ENCODE measurements around the gene SMPD1. TPM values are rescaled to one million over a fixed set of nuclear protein-coding genes. Genes with fewer than 3 reads are reported as not detected.

The SMPD1 gene
- total and polyA plus RNA-seq, 9 of the 15 experiments (the other 6 are each of a cell fraction or from before 2014, with no cell fraction given), result 0.90 to 9.9 (median 5.2) TPM

DNA sequence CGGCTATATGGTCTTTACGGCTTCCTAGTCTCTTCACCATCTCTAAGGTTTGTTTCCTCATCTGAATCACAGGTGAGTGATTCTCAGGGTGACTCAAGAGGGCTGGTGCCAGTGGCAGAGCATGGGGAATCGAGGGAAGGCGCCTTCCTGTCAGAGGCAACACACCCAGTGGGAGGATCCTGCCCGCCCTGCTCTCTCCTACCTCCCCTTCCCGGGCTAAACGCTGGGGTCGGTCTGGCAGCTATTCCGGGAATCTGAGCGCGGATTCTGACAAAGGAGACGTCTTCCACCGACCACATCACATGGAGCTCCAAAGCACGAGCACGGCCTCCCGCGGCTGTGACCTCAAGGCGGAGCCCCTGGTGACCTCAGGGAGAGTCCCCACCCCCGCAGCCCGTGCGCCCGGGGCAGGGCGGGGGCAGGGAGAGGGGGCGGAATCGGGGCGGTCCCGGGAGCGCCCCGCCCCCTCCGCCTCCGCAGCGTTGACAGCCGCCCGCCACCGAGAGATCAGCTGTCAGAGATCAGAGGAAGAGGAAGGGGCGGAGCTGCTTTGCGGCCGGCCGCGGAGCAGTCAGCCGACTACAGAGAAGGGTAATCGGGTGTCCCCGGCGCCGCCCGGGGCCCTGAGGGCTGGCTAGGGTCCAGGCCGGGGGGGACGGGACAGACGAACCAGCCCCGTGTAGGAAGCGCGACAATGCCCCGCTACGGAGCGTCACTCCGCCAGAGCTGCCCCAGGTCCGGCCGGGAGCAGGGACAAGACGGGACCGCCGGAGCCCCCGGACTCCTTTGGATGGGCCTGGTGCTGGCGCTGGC, at the start of gene SMPD1 (continued):
- peak; percentile 68 for TF ChIP-seq RNF2 (IDR thresholded peaks at IDR 0.05)
- TF ChIP-seq JUN (IDR thresholded peaks at IDR 0.05; ENCODE audit: borderline replicate concordance, low read depth, low read length), result 0 out of 2 replicates have a peak, but pooled peaks have one; percentile 55
- no peak for TF ChIP-seq JUN (CRISPR knock-in tag; IDR thresholded peaks at IDR 0.05; ENCODE audit: borderline replicate concordance)
- no peak; the same call in 1 of the 2 replicates for TF ChIP-seq CHD2 (IDR thresholded peaks at IDR 0.05; ENCODE audit: low read depth, low read length)
- no peak for TF ChIP-seq FOS (IDR thresholded peaks at IDR 0.05; ENCODE audit: extremely low read depth, insufficient read length)
- TF ChIP-seq, protein P1, sequence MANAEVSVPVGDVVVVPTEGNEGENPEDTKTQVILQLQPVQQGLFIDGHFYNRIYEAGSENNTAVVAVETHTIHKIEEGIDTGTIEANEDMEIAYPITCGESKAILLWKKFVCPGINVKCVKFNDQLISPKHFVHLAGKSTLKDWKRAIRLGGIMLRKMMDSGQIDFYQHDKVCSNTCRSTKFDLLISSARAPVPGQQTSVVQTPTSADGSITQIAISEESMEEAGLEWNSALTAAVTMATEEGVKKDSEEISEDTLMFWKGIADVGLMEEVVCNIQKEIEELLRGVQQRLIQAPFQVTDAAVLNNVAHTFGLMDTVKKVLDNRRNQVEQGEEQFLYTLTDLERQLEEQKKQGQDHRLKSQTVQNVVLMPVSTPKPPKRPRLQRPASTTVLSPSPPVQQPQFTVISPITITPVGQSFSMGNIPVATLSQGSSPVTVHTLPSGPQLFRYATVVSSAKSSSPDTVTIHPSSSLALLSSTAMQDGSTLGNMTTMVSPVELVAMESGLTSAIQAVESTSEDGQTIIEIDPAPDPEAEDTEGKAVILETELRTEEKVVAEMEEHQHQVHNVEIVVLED (CRISPR knock-in tag; IDR thresholded peaks at IDR 0.05), result no peak
- TF ChIP-seq ZNF707 (CRISPR knock-in tag; conservative IDR thresholded peaks at IDR 0.05), result no peak
- no peak for TF ChIP-seq NFIX (CRISPR knock-in tag; IDR thresholded peaks at IDR 0.05; ENCODE audit: low read depth)
- no peak for TF ChIP-seq ZNF561 (CRISPR knock-in tag; conservative IDR thresholded peaks at IDR 0.05)
- TF ChIP-seq, protein P2, sequence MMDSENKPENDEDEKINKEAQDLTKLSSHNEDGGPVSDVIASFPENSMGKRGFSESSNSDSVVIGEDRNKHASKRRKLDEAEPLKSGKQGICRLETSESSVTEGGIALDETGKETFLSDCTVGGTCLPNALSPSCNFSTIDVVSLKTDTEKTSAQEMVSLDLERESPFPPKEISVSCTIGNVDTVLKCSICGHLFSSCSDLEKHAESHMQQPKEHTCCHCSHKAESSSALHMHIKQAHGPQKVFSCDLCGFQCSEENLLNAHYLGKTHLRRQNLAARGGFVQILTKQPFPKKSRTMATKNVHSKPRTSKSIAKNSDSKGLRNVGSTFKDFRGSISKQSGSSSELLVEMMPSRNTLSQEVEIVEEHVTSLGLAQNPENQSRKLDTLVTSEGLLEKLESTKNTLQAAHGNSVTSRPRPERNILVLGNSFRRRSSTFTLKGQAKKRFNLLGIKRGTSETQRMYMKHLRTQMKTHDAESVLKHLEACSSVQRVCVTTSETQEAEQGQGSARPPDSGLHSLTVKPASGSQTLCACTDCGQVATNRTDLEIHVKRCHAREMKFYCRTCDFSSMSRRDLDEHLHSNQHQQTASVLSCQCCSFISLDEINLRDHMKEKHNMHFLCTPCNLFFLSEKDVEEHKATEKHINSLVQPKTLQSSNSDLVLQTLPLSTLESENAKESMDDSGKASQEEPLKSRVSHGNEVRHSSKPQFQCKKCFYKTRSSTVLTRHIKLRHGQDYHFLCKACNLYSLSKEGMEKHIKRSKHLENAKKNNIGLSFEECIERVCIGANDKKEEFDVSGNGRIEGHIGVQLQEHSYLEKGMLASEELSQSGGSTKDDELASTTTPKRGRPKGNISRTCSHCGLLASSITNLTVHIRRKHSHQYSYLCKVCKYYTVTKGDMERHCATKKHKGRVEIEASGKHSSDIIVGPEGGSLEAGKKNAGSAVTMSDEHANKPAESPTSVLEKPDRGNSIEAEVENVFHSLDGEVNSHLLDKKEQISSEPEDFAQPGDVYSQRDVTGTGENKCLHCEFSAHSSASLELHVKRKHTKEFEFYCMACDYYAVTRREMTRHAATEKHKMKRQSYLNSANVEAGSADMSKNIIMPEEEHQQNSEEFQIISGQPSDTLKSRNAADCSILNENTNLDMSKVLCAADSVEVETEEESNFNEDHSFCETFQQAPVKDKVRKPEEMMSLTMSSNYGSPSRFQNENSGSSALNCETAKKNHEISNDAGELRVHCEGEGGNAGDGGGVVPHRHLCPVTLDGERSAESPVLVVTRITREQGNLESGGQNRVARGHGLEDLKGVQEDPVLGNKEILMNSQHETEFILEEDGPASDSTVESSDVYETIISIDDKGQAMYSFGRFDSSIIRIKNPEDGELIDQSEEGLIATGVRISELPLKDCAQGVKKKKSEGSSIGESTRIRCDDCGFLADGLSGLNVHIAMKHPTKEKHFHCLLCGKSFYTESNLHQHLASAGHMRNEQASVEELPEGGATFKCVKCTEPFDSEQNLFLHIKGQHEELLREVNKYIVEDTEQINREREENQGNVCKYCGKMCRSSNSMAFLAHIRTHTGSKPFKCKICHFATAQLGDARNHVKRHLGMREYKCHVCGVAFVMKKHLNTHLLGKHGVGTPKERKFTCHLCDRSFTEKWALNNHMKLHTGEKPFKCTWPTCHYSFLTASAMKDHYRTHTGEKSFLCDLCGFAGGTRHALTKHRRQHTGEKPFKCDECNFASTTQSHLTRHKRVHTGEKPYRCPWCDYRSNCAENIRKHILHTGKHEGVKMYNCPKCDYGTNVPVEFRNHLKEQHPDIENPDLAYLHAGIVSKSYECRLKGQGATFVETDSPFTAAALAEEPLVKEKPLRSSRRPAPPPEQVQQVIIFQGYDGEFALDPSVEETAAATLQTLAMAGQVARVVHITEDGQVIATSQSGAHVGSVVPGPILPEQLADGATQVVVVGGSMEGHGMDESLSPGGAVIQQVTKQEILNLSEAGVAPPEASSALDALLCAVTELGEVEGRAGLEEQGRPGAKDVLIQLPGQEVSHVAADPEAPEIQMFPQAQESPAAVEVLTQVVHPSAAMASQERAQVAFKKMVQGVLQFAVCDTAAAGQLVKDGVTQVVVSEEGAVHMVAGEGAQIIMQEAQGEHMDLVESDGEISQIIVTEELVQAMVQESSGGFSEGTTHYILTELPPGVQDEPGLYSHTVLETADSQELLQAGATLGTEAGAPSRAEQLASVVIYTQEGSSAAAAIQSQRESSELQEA (IDR thresholded peaks at IDR 0.05; ENCODE audit: low read depth), result no peak
- no peak for TF ChIP-seq SAP30 (IDR thresholded peaks at IDR 0.05; ENCODE audit: borderline replicate concordance, insufficient read depth, low read depth, low read length, poor library complexity, severe bottlenecking)
- no peak for TF ChIP-seq RAD21 (CRISPR knock-in tag; conservative IDR thresholded peaks at IDR 0.05 in 1 of 2, IDR thresholded peaks at IDR 0.05 in 1 of 2)
- no peak for TF ChIP-seq RBM25 (IDR thresholded peaks at IDR 0.05; ENCODE audit: low read depth, low read length, severe bottlenecking)
- peak; percentile 30 for TF ChIP-seq CBFA2T3 (IDR thresholded peaks at IDR 0.05)
- TF ChIP-seq, protein P3, sequence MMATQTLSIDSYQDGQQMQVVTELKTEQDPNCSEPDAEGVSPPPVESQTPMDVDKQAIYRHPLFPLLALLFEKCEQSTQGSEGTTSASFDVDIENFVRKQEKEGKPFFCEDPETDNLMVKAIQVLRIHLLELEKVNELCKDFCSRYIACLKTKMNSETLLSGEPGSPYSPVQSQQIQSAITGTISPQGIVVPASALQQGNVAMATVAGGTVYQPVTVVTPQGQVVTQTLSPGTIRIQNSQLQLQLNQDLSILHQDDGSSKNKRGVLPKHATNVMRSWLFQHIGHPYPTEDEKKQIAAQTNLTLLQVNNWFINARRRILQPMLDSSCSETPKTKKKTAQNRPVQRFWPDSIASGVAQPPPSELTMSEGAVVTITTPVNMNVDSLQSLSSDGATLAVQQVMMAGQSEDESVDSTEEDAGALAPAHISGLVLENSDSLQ (IDR thresholded peaks at IDR 0.05), result peak; percentile 94
- 0 out of 2 replicates have a peak, but pooled peaks have one; percentile 6 for TF ChIP-seq TAL1 (IDR thresholded peaks at IDR 0.05)

Data from K562 (cell line).